ENCODE results near the gene PRR7.

PRR7 gene

GRCh38 chr5:177435847-177436536 is 10.6 kb upstream of the PRR7 start:
- DNase-seq (ENCODE audit: low spot score), result no peak

- no peak for DNase-seq (ENCODE audit: low spot score)
Observed at GRCh38 chr5:177437623-177438022, 9.0 kb upstream of the PRR7 start.

GRCh38 chr5:177438468-177438867 is 8.1 kb upstream of the PRR7 start:
- DNase-seq (ENCODE audit: low spot score), result no peak

- DNase-seq (ENCODE audit: low spot score), result no peak
Observed at GRCh38 chr5:177439518-177440053, 7.0 kb upstream of the PRR7 start.

- no peak for DNase-seq (ENCODE audit: low spot score)
Observed at GRCh38 chr5:177440211-177440989, 6.2 kb upstream of the PRR7 start.

- DNase-seq (ENCODE audit: low spot score), result no peak
Observed at GRCh38 chr5:177440990-177441780, 5.4 kb upstream of the PRR7 start.

- no peak for DNase-seq (ENCODE audit: low spot score)
Observed at GRCh38 chr5:177442066-177442826, 4.4 kb upstream of the PRR7 start.

GRCh38 chr5:177443144-177443983 is 3.2 kb upstream of the PRR7 start:
- no peak for DNase-seq (ENCODE audit: low spot score)

GRCh38 chr5:177444106-177445051 is 2.2 kb upstream of the PRR7 start:
- no peak for DNase-seq (ENCODE audit: low spot score)

- no peak for DNase-seq (ENCODE audit: low spot score)
Observed at GRCh38 chr5:177445052-177445916, 1.3 kb upstream of the PRR7 start.

- DNase-seq (ENCODE audit: low spot score), result no peak
Observed at GRCh38 chr5:177445917-177446199, 756 bp upstream of the PRR7 start.

- no peak for DNase-seq (ENCODE audit: low spot score)
Observed at GRCh38 chr5:177447066-177447610, 524 bp downstream of the PRR7 start.

- DNase-seq (ENCODE audit: low spot score), result no peak
Observed at GRCh38 chr5:177447611-177448243, 1.1 kb downstream of the PRR7 start.

GRCh38 chr5:177448244-177448950 is 1.8 kb downstream of the PRR7 start:
- DNase-seq (ENCODE audit: low spot score), result no peak

- no peak for DNase-seq (ENCODE audit: low spot score)
Observed at GRCh38 chr5:177449140-177450061, 2.8 kb downstream of the PRR7 start.

- DNase-seq (ENCODE audit: low spot score), result no peak
Observed at GRCh38 chr5:177450667-177451424, 4.2 kb downstream of the PRR7 start.

Data from hematopoietic multipotent progenitor cell treated with erythropoietin and hydrocortisone succinate and interleukin-3 and kit ligand, for 17 days (in vitro differentiated cells).